ENCODE results near the gene KLF16.

The KLF16 gene

DNA sequence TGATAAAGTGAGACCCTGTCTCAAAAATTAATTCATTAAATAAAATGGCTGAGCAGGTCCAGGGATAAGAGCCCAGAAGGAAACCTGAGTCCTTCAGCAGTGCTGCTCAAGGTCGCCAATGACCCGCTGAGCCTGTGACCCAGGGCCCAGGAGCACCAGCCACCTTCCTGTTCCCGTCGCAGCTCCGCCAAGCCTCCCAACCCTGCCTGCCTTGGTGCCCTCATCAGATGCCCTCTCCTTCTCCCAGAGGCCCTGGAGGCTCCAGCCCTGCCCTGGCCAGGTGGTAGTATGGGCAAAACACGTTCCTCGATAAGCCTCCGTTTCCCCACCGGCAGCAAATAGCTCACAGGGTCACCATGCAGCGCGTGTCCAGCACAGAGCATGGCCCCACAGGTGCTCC is 17.7 kb downstream of the KLF16 start:
- in situ Hi-C loops (cut with HindIII; ENCODE audit: low sequenced_read_pairs) = no loop called here
- TF ChIP-seq, protein P1, sequence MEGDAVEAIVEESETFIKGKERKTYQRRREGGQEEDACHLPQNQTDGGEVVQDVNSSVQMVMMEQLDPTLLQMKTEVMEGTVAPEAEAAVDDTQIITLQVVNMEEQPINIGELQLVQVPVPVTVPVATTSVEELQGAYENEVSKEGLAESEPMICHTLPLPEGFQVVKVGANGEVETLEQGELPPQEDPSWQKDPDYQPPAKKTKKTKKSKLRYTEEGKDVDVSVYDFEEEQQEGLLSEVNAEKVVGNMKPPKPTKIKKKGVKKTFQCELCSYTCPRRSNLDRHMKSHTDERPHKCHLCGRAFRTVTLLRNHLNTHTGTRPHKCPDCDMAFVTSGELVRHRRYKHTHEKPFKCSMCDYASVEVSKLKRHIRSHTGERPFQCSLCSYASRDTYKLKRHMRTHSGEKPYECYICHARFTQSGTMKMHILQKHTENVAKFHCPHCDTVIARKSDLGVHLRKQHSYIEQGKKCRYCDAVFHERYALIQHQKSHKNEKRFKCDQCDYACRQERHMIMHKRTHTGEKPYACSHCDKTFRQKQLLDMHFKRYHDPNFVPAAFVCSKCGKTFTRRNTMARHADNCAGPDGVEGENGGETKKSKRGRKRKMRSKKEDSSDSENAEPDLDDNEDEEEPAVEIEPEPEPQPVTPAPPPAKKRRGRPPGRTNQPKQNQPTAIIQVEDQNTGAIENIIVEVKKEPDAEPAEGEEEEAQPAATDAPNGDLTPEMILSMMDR (IDR thresholded peaks at IDR 0.05; ENCODE audit: low read depth, low read length, missing control alignments) = no peak
- DNase-seq (ENCODE audit: low read depth) = no peak
- no peak overlapping the region for H3K4me3 ChIP-seq (ENCODE audit: low read depth, low read length)

DNA sequence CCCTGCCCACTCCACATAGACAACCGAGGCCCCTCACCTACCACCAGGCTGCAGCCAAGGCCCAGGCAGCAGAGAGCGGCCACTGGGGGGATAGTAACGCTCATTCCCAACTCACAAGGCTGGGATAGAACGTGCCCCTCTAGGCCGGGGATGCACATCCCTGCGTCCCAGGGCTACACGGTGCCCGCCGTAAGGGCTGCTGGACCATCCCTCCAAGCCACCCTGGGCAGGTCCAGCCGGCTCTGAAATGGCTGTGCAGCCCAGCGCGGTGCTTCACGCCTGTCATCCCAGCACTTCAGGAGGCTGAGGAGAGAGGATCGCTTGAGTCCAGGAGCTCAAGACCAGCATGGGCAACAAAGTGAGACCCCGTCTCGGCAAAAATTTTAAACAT is 18.3 kb downstream of the KLF16 start:
- in situ Hi-C loops (cut with HindIII; ENCODE audit: low sequenced_read_pairs) = no loop called here
- H3K4me3 ChIP-seq (ENCODE audit: low read depth, low read length) = no peak overlapping the region
- TF ChIP-seq, protein P1 (IDR thresholded peaks at IDR 0.05; ENCODE audit: low read depth, low read length, missing control alignments) = no peak
- DNase-seq (ENCODE audit: low read depth) = no peak

DNA sequence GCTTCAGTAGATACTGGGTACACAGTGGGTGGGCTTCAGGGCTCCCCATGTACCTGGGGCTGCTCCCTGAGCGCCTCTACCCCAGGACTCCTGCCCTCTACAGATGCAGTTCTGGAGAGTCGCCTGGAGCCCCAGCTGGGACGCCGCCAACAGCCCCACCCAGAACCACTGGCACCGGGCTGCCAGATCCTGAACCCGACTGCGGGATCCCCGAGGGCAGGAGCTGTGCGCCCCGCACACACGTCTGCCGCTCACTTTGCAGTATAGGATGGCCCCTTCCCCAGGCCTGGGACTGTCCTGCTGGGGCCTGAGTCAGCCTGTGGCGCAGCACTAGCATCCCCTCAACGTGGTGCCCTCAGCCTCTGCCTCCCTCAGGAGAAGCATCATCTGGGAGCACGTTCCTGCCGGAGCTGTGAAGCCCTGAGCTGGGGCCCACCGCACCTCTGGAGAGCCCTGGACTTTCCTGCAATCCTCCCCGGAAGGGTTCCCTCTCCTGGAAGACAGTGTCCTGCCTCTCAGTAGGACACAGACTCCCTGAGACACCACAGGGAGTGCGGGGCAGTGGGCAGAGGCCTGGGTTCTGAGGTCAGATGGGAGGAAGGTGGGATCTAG is 18.8 kb downstream of the KLF16 start:
- no peak overlapping the region for H3K4me3 ChIP-seq (ENCODE audit: low read depth, low read length)
- DNase-seq (ENCODE audit: low read depth) = no peak
- TF ChIP-seq, protein P1 (IDR thresholded peaks at IDR 0.05; ENCODE audit: low read depth, low read length, missing control alignments) = no peak
- in situ Hi-C loops (cut with HindIII; ENCODE audit: low sequenced_read_pairs) = no loop called here

DNA sequence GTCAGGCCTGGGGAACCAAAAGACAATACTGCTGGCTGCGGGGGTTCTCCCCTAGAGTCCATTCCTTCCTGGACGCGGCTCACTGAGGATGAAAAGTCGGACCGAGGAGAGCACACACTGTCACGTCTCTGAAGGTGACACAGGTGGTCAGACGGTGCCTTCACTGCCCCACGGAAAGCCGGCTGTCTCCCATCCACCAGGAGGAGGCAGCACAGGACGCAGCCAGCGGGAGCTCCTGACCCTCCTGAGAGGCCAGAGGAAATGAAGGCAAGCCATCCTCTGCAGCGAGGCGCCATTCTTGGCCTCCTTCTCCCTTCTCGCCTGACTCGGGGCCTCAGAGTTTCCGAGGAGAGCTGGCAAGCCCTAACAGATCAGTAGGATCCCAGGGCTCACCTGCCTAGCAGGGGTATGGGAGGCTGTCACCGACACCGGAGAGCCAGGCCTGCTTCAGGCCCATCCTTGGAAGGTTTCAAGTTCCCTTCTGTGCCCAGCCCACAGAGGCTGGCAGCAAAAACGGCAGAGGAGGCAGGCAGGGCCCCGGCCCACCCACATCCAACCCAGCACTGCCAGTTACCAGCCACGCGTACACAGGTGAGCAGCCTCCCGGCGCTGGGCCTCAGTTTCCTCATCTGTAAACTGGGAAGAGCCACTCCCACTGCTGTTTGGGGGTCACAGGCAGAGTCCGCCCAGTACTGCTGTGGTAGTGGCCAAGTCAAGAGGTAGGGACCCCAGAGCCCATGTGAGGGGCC is 19.6 kb downstream of the KLF16 start:
- no peak overlapping the region for H3K4me3 ChIP-seq (ENCODE audit: low read depth, low read length)
- no peak for DNase-seq (ENCODE audit: low read depth)
- TF ChIP-seq, protein P1 (IDR thresholded peaks at IDR 0.05; ENCODE audit: low read depth, low read length, missing control alignments) = no peak
- in situ Hi-C loops (cut with HindIII; ENCODE audit: low sequenced_read_pairs) = no loop called here

DNA sequence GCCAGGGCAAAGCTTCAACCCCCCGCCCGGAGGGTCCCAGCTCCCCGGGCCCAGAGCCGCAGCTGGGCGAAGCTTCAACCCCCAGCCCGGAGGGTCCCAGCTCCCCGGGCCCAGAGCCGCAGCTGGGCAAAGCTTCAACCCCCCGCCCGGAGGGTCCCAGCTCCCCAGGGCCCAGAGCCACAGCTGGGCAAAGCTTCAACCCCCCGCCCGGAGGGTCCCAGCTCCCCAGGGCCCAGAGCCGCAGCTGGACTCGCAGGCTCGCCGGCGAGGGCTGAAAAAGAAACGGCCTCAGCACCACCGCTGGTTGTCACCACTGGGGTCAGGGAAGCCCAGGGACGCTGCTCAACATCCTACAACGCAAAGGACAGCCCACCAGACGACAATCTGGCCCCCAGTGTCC is 20.3 kb downstream of the KLF16 start:
- DNase-seq (ENCODE audit: low read depth) = no peak
- TF ChIP-seq, protein P1 (IDR thresholded peaks at IDR 0.05; ENCODE audit: low read depth, low read length, missing control alignments) = no peak
- in situ Hi-C loops (cut with HindIII; ENCODE audit: low sequenced_read_pairs) = no loop called here
- no peak overlapping the region for H3K4me3 ChIP-seq (ENCODE audit: low read depth, low read length)

DNA sequence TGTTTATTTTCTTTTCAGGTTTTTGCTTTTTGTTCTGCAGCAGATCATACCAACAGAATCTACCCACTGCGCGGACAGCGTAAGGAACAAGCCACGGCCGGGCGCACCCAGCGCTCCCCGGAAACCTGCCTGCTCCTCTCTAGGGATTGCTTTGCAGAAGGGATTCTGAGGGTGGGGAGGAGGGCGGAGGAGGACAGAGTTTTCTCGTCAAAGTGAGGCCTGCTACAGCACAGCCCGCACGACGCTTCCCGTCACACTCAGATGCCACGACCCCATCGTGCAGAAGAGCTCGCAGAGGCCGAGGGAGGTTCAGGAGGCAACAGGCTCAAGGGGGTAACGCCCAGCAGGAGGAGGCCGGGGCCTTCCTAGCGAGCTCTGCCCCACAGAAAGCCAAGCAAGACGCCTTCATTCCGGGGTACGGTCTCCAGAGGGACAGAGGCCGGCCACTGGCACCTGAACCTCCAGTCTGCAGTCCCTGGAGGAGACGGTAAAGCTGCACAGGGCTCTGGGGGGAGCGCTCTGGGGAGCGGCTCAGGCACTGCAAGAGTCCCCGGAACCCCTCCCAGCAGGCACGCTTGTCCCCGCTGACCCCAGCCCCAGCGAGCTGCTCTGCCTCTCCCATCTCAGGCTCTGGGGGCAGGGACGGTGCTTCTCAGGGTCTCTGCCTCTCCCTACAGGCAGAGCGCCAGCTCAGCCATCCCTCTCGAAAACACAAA is 22.0 kb downstream of the KLF16 start:
- H3K4me3 ChIP-seq (ENCODE audit: low read depth, low read length) = no peak overlapping the region
- DNase-seq (ENCODE audit: low read depth) = no peak
- in situ Hi-C loops (cut with HindIII; ENCODE audit: low sequenced_read_pairs) = no loop called here
- TF ChIP-seq, protein P1 (IDR thresholded peaks at IDR 0.05; ENCODE audit: low read depth, low read length, missing control alignments) = no peak

Data from astrocyte of the cerebellum (primary cell).